LNCAP (cell line): ENCODE data around the gene ZYX.

Experiments
- TF ChIP-seq, protein P1 (sequence below): fragments of 450-650 bp; IDR thresholded peaks from 2 replicates; pipeline ENCODE4 v1.5.1; 2017; ENCODE audit warnings: mild to moderate bottlenecking

The ZYX gene

DNA sequence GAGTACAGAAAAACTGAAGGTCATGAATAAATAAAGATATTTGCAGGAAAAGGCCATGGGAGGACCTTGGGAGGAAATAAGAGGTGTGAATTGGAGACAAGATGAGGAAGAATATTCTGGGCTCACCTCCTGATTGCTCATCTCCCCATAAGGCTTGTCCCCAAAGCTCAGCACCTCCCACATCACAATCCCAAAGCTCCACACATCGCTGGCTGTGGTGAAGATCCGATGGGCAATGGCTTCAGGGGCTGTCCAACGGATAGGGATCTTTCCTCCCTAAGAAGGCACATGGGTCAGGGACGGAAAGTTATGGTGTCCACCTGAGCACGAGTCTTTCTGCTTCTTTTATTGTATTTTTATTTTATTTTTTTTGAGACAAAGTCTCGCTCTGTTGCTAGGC lies 12.9 kb downstream of the ZYX start:
- TF ChIP-seq, protein P1, sequence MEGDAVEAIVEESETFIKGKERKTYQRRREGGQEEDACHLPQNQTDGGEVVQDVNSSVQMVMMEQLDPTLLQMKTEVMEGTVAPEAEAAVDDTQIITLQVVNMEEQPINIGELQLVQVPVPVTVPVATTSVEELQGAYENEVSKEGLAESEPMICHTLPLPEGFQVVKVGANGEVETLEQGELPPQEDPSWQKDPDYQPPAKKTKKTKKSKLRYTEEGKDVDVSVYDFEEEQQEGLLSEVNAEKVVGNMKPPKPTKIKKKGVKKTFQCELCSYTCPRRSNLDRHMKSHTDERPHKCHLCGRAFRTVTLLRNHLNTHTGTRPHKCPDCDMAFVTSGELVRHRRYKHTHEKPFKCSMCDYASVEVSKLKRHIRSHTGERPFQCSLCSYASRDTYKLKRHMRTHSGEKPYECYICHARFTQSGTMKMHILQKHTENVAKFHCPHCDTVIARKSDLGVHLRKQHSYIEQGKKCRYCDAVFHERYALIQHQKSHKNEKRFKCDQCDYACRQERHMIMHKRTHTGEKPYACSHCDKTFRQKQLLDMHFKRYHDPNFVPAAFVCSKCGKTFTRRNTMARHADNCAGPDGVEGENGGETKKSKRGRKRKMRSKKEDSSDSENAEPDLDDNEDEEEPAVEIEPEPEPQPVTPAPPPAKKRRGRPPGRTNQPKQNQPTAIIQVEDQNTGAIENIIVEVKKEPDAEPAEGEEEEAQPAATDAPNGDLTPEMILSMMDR = no peak

DNA sequence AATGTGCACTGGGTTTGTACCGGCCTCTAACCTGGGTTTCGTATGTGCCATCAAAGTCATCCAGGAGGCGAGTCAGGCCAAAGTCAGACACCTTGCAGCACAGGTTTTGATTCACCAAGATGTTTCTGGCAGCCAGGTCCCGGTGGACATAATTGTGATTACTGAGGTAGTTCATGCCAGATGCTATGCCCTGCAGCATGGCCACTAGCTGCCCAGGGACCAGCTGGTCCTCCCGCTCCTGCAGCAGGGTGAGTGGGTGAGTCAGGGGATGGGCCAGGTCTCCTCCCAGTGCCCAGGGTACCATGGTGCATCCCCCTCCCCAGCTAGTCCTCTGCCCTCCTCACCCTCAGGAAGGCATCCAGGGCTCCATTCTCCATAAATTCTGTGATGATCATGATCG lies 13.6 kb downstream of the ZYX start:
- TF ChIP-seq, protein P1 = no peak

DNA sequence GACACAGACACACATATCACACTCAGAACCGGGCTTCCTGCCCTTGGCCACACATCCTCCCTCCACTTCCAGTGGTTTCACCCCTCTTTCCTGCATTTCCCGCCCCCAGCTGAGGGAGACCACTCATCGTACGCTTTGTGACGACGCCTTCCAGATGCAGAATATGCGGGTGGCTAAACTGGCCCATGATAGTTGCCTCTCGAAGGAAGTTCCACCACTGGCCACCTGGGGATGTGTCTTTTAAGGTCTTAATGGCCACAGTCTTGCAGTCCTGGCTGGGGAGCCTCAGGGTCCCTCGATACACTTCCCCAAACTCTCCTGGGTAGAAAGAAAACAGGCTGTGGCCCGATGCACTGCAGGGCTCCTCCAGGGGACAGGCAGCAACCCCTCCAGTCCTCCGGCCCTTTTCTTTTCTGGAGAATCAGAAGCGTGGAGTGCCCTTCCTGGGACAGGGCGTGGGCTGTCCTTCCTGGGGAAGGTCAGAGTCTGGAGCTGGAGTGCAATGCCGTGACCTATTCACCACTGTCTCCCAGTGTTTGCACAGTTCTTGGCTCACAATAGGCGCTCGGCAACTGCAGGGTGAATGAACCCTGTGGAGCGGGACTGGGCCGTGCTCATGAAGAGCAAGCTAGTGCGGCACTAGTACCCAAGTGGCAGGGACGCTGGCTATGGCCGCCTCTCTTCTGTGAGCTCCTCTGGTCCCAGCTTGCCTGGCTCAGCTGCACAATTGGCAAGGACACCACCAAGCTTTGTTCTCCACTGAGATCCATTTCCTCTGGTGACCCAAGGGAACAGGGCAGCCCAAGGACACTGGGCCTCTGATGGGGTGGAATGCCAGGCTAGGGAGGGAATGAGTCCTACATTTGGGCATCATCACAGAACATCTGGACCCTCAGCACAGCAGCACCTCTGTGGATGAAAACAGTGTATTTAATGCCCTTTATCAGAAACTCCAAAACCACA lies 14.3 kb downstream of the ZYX start:
- TF ChIP-seq, protein P1 = no peak

DNA sequence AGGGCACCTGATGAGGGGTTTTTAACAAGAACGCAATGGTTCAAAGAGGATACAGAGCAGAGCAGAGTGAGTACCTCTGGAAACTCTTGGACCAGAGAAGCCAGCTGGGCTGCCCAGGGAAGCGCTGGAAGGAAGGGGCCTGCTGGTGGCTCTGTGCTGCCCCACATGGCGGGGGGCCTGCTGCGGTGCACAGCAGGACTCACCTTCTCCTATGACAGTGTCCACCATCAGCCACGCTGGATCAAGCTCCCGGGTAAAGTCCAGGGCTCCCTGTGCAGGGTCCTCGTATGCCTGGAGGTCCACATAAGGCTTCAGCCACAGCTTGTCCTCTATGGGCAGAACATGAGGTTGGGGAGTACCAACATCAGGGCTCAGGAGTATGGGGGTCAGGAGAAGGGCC lies 15.0 kb downstream of the ZYX start:
- TF ChIP-seq, protein P1 = no peak

DNA sequence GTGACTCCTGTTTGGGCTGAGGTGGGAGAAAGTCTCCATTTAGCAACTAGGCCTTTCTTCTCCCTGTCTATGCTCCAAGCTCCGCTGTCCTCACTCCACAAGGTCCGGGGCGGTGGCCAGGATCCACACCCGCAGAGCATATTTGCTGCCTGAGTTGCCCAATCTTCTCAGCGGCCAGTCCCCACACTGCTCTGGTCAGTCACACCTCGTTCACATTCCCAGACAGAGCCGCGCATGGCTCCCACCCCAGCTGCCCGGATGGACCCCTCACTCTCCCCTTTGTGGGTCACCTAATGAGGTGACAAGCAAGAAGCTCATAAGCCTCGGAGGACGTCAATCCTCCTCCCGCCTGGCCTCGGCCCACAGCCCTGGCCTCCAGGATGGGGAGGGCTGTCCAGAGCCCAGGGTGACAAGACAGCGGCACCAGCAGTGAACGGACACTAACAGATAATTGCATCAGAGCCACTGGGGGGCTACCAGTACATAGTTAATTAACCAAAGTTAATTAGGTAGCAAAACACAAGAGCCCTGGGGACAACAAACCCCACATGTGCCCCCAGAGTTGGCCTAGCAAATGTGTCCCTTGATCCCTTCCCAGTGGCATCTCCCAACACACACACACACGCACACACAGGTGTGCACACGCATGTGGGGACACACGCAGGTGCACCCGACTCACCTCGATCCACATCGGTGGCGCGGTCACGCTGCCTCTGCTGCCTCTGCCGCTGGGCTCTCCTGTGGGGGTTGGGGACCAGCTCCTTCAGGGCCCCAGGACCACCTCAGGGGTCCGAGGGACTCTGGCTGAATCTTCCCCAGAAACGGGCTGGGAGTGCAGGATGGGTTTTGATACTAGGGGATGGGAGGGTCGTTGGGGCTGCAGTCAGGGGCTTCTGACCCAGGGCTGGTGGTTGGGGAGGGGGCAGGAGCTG lies 15.7 kb downstream of the ZYX start:
- TF ChIP-seq, protein P1 = no peak

DNA sequence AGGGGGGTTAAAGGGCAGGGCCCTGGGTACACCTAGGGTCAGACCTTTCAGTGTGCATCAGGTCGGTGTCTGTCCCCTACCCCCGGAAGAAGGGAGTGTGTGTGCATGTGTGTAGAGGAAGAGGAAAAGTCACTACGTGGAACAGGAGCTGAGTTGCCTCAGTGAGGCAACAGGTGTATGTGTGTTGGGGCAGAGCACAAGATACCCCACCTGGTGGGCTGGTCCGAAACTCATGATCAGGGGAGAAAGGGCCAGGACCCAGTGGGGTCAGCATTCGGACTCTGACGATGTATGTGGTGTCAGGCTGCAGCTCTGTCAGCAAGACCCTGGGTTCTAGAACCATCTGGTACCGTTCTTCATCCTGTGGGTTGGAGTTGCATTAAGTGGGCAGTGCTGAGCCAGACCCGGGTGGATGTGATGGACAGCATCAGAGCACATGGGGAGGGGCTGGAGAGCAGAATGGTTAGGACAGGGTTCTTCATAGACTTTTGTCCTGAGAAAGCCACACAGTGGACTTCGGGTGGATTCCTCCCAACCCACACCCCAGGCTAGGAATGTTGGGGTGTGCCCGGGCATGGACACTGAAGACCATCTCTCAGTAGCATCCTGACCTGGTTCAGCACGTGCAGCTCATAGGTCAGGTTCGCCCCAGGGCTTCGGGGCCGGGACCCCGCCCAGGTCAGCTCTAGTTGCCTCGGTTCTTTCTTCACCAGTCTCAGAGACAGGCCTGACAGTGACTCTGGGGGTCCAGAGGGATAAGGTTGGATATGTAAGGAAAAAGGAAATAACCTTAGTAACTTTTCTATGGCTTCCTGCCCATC lies 16.8 kb downstream of the ZYX start:
- TF ChIP-seq, protein P1 = no peak

DNA sequence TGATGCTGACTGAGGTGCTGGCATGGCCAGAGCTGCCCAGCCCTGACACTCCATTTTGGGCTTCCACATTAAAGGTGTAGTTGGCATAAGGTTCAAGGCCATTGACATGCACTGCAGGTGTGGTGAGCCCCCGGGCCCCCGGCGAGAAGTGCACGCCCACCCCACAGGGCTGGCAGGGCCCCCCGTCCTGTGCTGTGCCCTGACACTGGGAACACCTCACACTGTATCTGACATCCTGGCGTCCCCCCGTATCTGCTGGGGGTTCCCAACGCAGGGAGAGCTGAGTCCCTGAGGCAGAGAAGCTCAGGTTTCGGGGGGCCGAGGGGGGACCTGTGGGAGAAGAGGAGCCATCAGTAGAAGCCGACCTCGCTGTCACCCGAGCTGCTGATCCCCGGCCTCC lies 17.5 kb downstream of the ZYX start:
- TF ChIP-seq, protein P1 = no peak
